ENCODE measurements around the gene HP1BP3.
"Not testable (repeated sequence)": the region's sequence is repeated elsewhere in the genome, so short reads cannot be mapped to it uniquely, and the experiment has no call there.

HP1BP3 gene

GRCh38 chr1:20723159-20723536, 64.0 kb downstream of the HP1BP3 start:
- Histone ChIP-seq H3K36me3 (no peaks in the 10 kb centered on the region), H3K4me3 (ENCODE audit: low read depth in 1 of 2, low read length in 1 of 2) (no peak overlapping the region)

DNA sequence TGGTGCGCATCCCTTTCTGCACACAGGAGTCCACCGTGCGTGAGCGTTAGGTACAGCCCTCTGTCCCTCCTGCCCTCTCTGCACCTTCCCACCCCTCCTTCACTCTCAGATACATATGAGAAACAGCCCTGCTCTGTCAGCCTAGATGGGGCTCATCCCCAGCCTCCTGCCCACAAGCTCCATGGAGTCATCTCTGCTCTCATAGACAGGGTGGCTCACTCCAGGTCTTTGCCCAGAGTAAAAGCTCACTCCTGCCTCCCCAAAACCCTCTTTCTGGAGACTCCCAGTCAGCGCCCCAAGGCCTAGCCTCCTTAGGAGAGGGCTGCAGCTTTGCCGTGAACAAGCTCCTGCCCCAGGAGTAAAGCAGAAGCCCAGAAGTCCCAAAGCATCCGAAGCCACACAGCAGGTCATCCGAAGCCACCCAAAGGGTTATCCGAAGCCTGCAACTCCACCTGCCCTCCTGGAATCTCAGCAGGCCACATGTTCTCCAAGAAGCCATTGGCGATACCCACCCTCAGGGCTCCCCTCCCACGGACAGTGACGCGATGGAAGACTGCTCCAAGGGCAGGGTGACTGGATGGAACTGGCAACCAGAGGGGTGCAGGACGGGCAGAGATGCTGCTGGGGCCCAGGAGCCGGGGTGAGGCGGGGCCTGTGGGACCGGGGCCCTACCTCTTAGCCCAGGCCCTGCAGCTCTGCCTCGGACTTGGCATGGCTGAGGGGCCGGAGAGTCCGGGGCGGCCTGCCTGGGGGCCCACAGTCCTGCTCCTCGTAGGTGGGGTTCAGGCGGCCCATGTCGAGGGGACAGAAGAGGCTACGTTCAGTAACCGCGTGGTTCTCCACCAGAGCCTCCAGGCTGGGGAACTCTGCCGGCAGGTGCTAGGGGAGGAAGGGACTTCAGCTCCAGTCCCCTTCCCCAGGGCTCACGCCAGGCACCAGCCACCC, 65.7 kb downstream of the HP1BP3 start:
- no peaks in the 10 kb centered on the region for H3K9me3 ChIP-seq
- H3K4me3 ChIP-seq (ENCODE audit: low read depth in 1 of 2, low read length in 1 of 2) = no peak overlapping the region
- TF ChIP-seq, protein P1, sequence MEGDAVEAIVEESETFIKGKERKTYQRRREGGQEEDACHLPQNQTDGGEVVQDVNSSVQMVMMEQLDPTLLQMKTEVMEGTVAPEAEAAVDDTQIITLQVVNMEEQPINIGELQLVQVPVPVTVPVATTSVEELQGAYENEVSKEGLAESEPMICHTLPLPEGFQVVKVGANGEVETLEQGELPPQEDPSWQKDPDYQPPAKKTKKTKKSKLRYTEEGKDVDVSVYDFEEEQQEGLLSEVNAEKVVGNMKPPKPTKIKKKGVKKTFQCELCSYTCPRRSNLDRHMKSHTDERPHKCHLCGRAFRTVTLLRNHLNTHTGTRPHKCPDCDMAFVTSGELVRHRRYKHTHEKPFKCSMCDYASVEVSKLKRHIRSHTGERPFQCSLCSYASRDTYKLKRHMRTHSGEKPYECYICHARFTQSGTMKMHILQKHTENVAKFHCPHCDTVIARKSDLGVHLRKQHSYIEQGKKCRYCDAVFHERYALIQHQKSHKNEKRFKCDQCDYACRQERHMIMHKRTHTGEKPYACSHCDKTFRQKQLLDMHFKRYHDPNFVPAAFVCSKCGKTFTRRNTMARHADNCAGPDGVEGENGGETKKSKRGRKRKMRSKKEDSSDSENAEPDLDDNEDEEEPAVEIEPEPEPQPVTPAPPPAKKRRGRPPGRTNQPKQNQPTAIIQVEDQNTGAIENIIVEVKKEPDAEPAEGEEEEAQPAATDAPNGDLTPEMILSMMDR (IDR thresholded peaks at IDR 0.05) = no peak
- no peaks in the 10 kb centered on the region for H3K36me3 ChIP-seq
- H3K27me3 ChIP-seq = peaks cover 69% of the 10 kb centered on the region
- peaks cover 5 to 11% of the 10 kb centered on the region in 2 experiments for H3K4me1 ChIP-seq (ENCODE audit: control insufficient read depth in 1 of 2, insufficient read depth in 1 of 2, low read depth in 1 of 2, low read length in 1 of 2)
- no peak overlapping the region for H3K27ac ChIP-seq

More at GRCh38 chr1:20723159-20723536, 64.0 kb downstream of the HP1BP3 start:
- TF ChIP-seq, protein P1 (IDR thresholded peaks at IDR 0.05) = no peak
- H3K4me1 ChIP-seq (ENCODE audit: control insufficient read depth in 1 of 2, insufficient read depth in 1 of 2, low read depth in 1 of 2, low read length in 1 of 2) = peaks cover 1% of the 10 kb centered on the region in 2 experiments
- no peaks in the 10 kb centered on the region for H3K9me3 ChIP-seq
- H3K27me3 ChIP-seq = peaks cover 63% of the 10 kb centered on the region
- no peak overlapping the region for H3K27ac ChIP-seq

- peaks cover 5 to 11% of the 10 kb centered on the region in 2 experiments for H3K4me1 ChIP-seq (ENCODE audit: control insufficient read depth in 1 of 2, insufficient read depth in 1 of 2, low read depth in 1 of 2, low read length in 1 of 2)
- no peak overlapping the region for H3K4me3 ChIP-seq (ENCODE audit: low read depth in 1 of 2, low read length in 1 of 2)
- H3K9me3 ChIP-seq = no peaks in the 10 kb centered on the region
- TF ChIP-seq, protein P1 (IDR thresholded peaks at IDR 0.05) = no peak
- peaks cover 69% of the 10 kb centered on the region for H3K27me3 ChIP-seq
- H3K36me3 ChIP-seq = no peaks in the 10 kb centered on the region
- no peak overlapping the region for H3K27ac ChIP-seq
Measured at GRCh38 chr1:20720631-20721091, 66.4 kb downstream of the HP1BP3 start.

GRCh38 chr1:20719871-20720620, 67.1 kb downstream of the HP1BP3 start:
- TF ChIP-seq, protein P1 (IDR thresholded peaks at IDR 0.05) = no peak
- H3K4me3 ChIP-seq (ENCODE audit: low read depth in 1 of 2, low read length in 1 of 2) = no peak overlapping the region
- H3K27ac ChIP-seq = no peak overlapping the region
- H3K9me3 ChIP-seq = no peaks in the 10 kb centered on the region
- peaks cover 70% of the 10 kb centered on the region for H3K27me3 ChIP-seq
- H3K36me3 ChIP-seq = no peaks in the 10 kb centered on the region
- peaks cover 5 to 11% of the 10 kb centered on the region in 2 experiments for H3K4me1 ChIP-seq (ENCODE audit: control insufficient read depth in 1 of 2, insufficient read depth in 1 of 2, low read depth in 1 of 2, low read length in 1 of 2)

DNA sequence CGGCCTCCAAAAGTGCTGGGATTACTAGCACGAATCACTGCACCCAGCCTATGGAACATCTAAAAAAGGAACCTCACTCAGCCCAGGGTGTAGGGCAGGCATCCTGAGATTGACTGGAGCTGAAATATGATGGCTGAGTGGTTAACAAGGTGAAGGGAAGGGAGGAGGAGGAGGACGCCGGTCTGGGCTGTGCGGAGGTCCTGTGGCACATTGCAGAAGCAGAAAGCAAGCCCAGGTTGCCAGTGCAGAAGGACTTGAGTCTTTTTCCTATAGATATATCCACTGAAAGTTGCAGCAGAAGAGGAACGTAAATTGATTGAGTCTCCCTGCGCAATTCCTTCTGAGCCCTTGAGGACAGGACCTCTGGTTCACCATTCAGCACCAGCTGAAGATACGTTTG, 67.8 kb downstream of the HP1BP3 start:
- Histone ChIP-seq H3K27ac (no peak overlapping the region), H3K4me1 (ENCODE audit: control insufficient read depth in 1 of 2, insufficient read depth in 1 of 2, low read depth in 1 of 2, low read length in 1 of 2) (peaks cover 5 to 11% of the 10 kb centered on the region in 2 experiments), H3K27me3 (peaks cover 73% of the 10 kb centered on the region), H3K36me3 (no peaks in the 10 kb centered on the region), H3K4me3 (ENCODE audit: low read depth in 1 of 2, low read length in 1 of 2) (no peak overlapping the region), H3K9me3 (no peaks in the 10 kb centered on the region)
- TF ChIP-seq, protein P1 (IDR thresholded peaks at IDR 0.05) = no peak

GRCh38 chr1:20718343-20718882, 68.7 kb downstream of the HP1BP3 start:
- not testable (repeated sequence) for H3K27ac ChIP-seq, H3K36me3 ChIP-seq, H3K9me3 ChIP-seq
- Histone ChIP-seq H3K4me3 (ENCODE audit: low read depth in 1 of 2, low read length in 1 of 2) (peak overlapping the region; percentile 48 to 56), H3K4me1 (ENCODE audit: control insufficient read depth in 1 of 2, insufficient read depth in 1 of 2, low read depth in 1 of 2, low read length in 1 of 2) (peaks cover 5 to 11% of the 10 kb centered on the region in 2 experiments), H3K27me3 (peaks cover 73% of the 10 kb centered on the region)

All from neutrophil (primary cell).